Neuronal stem cell (in vitro differentiated cells): ENCODE measurements around the gene TRAPPC6A.
"Not testable (repeated sequence)": the region's sequence is repeated elsewhere in the genome, so short reads cannot be mapped to it uniquely, and the experiment has no call there.

Experiments used
- DNase-seq: peaks from one replicate; pipeline ENCODE4 v3.0.0-alpha.2; 2013; ENCODE audit warnings: low spot score
- H2AFZ ChIP-seq: one replicate; pipeline ENCODE4 v1.6.1; 2013; ENCODE audit warnings: mild to moderate bottlenecking, low read length, inconsistent platforms
- H2AK5ac ChIP-seq: 2 replicates; pipeline ENCODE4 v1.6.1; 2013; ENCODE audit warnings: low read depth, mild to moderate bottlenecking, inconsistent platforms, low read length, moderate library complexity, mixed read lengths
- H2BK120ac ChIP-seq: 2 replicates; pipeline ENCODE4 v1.6.1; 2013; ENCODE audit warnings: low read depth, mild to moderate bottlenecking, inconsistent platforms, low read length, moderate library complexity, mixed read lengths
- H2BK12ac ChIP-seq: one replicate; pipeline ENCODE4 v1.6.1; 2013; ENCODE audit warnings: low read length, inconsistent platforms
- H2BK15ac ChIP-seq: 2 replicates; pipeline ENCODE4 v1.6.1; 2013; ENCODE audit warnings: mild to moderate bottlenecking, low read length, inconsistent platforms, mixed read lengths
- H2BK5ac ChIP-seq: one replicate; pipeline ENCODE4 v1.6.1; 2013; ENCODE audit warnings: inconsistent platforms, mild to moderate bottlenecking, low read length, moderate library complexity
- H3K14ac ChIP-seq: one replicate; pipeline ENCODE4 v1.6.1; 2013; ENCODE audit warnings: low read length, inconsistent platforms
- H3K18ac ChIP-seq: 2 replicates; pipeline ENCODE4 v1.6.1; 2013; ENCODE audit warnings: low read length, inconsistent platforms
- H3K23ac ChIP-seq: 2 replicates; pipeline ENCODE4 v1.6.1; 2013; ENCODE audit warnings: low read depth, mild to moderate bottlenecking, mixed read lengths, low read length, inconsistent platforms; ENCODE audit not compliant: poor library complexity
- H3K27ac ChIP-seq: replicated peaks from 3 replicates; pipeline ENCODE4 v1.5.1; 2013; ENCODE audit warnings: low read length, inconsistent platforms
- H3K27me3 ChIP-seq, 3 experiments: 2 replicates each; pipeline ENCODE4 v1.6.1; 2013; ENCODE audit warnings: low read length in 3 of 3, mild to moderate bottlenecking in 2 of 3, inconsistent platforms in 1 of 3, low read depth in 1 of 3, mixed read lengths in 1 of 3, moderate library complexity in 1 of 3; ENCODE audit not compliant: control insufficient read depth in 3 of 3, insufficient read depth in 3 of 3
- H3K36me3 ChIP-seq, 2 donors: replicated peaks in 1 of 2; 2 replicates each; pipeline ENCODE4 v1.6.1; 2013; ENCODE audit warnings: low read length in 2 of 2; ENCODE audit not compliant: control insufficient read depth in 2 of 2, insufficient read depth in 2 of 2
- H3K4ac ChIP-seq: 2 replicates; pipeline ENCODE4 v1.6.1; 2013; ENCODE audit warnings: inconsistent platforms, mild to moderate bottlenecking, low read length, moderate library complexity
- H3K4me1 ChIP-seq, 2 donors: 1 replicate in 1 of 2; 2 replicates in 1 of 2; pipeline ENCODE4 v1.6.1; 2013; ENCODE audit warnings: low read length in 2 of 2, low read depth in 1 of 2; ENCODE audit not compliant: control insufficient read depth in 2 of 2, insufficient read depth in 1 of 2
- H3K4me2 ChIP-seq: one replicate; pipeline ENCODE4 v1.6.1; 2013; ENCODE audit warnings: mild to moderate bottlenecking, low read length, inconsistent platforms; ENCODE audit not compliant: insufficient read depth, poor library complexity, severe bottlenecking
- H3K4me3 ChIP-seq, 2 donors: 2 replicates each; pipeline ENCODE4 v1.5.1; 2013; ENCODE audit warnings: low read length in 2 of 2, mild to moderate bottlenecking in 2 of 2, inconsistent platforms in 1 of 2, moderate library complexity in 1 of 2
- H3K79me1 ChIP-seq: one replicate; pipeline ENCODE4 v1.6.1; 2013; ENCODE audit warnings: low read depth, mild to moderate bottlenecking, inconsistent platforms, low read length, moderate library complexity
- H3K9ac ChIP-seq: one replicate; pipeline ENCODE4 v1.6.1; 2013; ENCODE audit warnings: mild to moderate bottlenecking, low read depth, low read length, inconsistent platforms; ENCODE audit not compliant: poor library complexity
- H3K9me3 ChIP-seq, 2 donors: replicated peaks in 1 of 2; 2 replicates each; pipeline versions ENCODE3 to v1.6.1; 2013; ENCODE audit warnings: low read length in 2 of 2, mild to moderate bottlenecking in 2 of 2, inconsistent platforms in 1 of 2, low read depth in 1 of 2, mixed read lengths in 1 of 2, moderate library complexity in 1 of 2; ENCODE audit not compliant: control insufficient read depth in 2 of 2, insufficient read depth in 1 of 2
- H4K8ac ChIP-seq: one replicate; pipeline ENCODE4 v1.6.1; 2013; ENCODE audit warnings: low read depth, mild to moderate bottlenecking, inconsistent platforms, low read length, moderate library complexity
- H4K91ac ChIP-seq: one replicate; pipeline ENCODE4 v1.6.1; 2013; ENCODE audit warnings: low read length, low read depth, mild to moderate bottlenecking, inconsistent platforms; ENCODE audit not compliant: poor library complexity
- WGBS, 2 donors: extraction: QIAGEN DNeasy Blood & Tissue Kit; methylation state at CpG; one replicate each; pipeline ENCODE4 v1.1.7; 2013; ENCODE audit warnings: missing lambda C conversion rate in 2 of 2, mixed read lengths in 1 of 2; ENCODE audit not compliant: insufficient read length in 2 of 2, insufficient replicate concordance in 1 of 2; ENCODE audit errors: extremely low coverage in 2 of 2; 5-methylcytosine and 5-hydroxymethylcytosine counted together

The TRAPPC6A gene

GRCh38 chr19:45119582-45119981 is 58.5 kb downstream of the TRAPPC6A start:
- no peak overlapping the region for H3K4me2 ChIP-seq
- peaks cover 0 to 2% of the 10 kb centered on the region in 2 donors for H3K9me3 ChIP-seq
- no peak overlapping the region for H2BK120ac ChIP-seq
- no peak overlapping the region for H3K4me3 ChIP-seq
- DNase-seq: no peak
- WGBS, 2 donors: no CpG with 5 or more reads among the region's 6 CpGs
- no peak overlapping the region for H3K27ac ChIP-seq
- H3K18ac ChIP-seq: no peak overlapping the region
- peaks cover 16% of the 10 kb centered on the region in 2 donors for H3K4me1 ChIP-seq
- H3K9ac ChIP-seq: no peak overlapping the region
- no peak overlapping the region for H2BK5ac ChIP-seq
- H2BK12ac ChIP-seq: no peak overlapping the region
- no peaks in the 10 kb centered on the region for H3K36me3 ChIP-seq
- no peak overlapping the region for H3K4ac ChIP-seq
- H3K14ac ChIP-seq: no peak overlapping the region
- no peak overlapping the region for H2BK15ac ChIP-seq
- H2AK5ac ChIP-seq: no peak overlapping the region
- no peak overlapping the region for H4K8ac ChIP-seq
- no peaks in the 10 kb centered on the region for H3K27me3 ChIP-seq
- no peak overlapping the region for H3K23ac ChIP-seq
- peaks cover 39% of the 10 kb centered on the region for H3K79me1 ChIP-seq
- no peak overlapping the region for H2AFZ ChIP-seq
- H4K91ac ChIP-seq: no peak overlapping the region

DNA sequence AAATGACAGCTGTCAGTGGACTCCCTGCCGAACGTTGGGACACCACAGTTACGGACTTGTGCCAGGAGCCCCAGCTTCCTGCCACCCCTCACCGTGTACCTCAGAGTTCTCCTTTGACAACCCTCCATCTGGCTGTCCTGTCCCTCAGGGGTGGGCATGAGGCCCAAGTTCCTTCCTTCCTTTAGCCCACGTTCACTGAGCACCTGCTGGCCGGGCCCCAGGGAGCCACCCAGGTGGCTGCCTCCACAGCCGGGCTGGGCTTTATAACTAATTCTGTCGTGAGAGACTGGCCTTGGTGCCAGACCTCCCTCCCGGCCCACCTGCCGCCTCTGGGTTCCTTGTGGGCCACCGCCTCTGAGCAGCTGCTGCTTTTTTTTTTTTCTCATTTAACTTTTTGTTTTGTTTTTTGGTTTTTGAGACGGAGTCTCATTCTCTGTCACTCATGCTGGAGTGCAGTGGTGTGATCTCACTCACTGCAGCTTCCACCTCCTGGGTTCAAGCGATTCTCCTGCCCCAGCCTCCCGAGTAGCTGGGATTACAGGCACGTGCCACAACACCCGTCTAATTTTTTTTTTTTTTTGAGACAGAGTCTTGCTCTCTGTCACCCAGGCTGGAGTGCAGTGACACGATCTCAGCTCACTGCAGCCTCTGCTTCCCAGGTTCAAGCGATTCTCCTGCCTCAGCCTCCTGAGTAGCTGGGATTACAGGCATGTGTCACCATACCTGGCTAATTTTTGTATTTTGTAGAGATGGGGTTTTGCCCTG is 59.3 kb downstream of the TRAPPC6A start:
- H3K36me3 ChIP-seq, H2AK5ac ChIP-seq, H4K91ac ChIP-seq, H2BK5ac ChIP-seq, H3K4me3 ChIP-seq, H3K27ac ChIP-seq, H2AFZ ChIP-seq, H3K4me2 ChIP-seq, H2BK12ac ChIP-seq, H3K9me3 ChIP-seq, DNase-seq, H3K27me3 ChIP-seq, H2BK15ac ChIP-seq, H3K23ac ChIP-seq, H3K18ac ChIP-seq, H2BK120ac ChIP-seq, H3K4ac ChIP-seq, H3K9ac ChIP-seq, H4K8ac ChIP-seq, H3K14ac ChIP-seq: not testable (repeated sequence)
- WGBS, 2 donors: no CpG with 5 or more reads among the region's 18 CpGs
- Histone ChIP-seq H3K79me1 (peaks cover 43% of the 10 kb centered on the region), H3K4me1 (peaks cover 16 to 17% of the 10 kb centered on the region in 2 donors)

GRCh38 chr19:45118106-45118505 is 59.9 kb downstream of the TRAPPC6A start:
- Histone ChIP-seq H3K14ac (peak overlapping the region; percentile 38), H2AFZ (no peak overlapping the region), H3K79me1 (peaks cover 41% of the 10 kb centered on the region), H3K36me3 (no peaks in the 10 kb centered on the region), H4K8ac (no peak overlapping the region), H3K4me1 (peaks cover 16 to 21% of the 10 kb centered on the region in 2 donors), H3K18ac (no peak overlapping the region), H3K27ac (no peak overlapping the region), H3K4ac (no peak overlapping the region), H3K9ac (no peak overlapping the region), H3K9me3 (peaks cover 0 to 2% of the 10 kb centered on the region in 2 donors), H2BK120ac (no peak overlapping the region), H2BK5ac (no peak overlapping the region), H3K4me3 (no peak overlapping the region), H3K4me2 (no peak overlapping the region), H2BK15ac (no peak overlapping the region), H3K27me3 (no peaks in the 10 kb centered on the region), H3K23ac (no peak overlapping the region), H2BK12ac (no peak overlapping the region), H4K91ac (no peak overlapping the region), H2AK5ac (no peak overlapping the region)
- no CpG with 5 or more reads among the region's 5 CpGs for WGBS, 2 donors
- no peak for DNase-seq

DNA sequence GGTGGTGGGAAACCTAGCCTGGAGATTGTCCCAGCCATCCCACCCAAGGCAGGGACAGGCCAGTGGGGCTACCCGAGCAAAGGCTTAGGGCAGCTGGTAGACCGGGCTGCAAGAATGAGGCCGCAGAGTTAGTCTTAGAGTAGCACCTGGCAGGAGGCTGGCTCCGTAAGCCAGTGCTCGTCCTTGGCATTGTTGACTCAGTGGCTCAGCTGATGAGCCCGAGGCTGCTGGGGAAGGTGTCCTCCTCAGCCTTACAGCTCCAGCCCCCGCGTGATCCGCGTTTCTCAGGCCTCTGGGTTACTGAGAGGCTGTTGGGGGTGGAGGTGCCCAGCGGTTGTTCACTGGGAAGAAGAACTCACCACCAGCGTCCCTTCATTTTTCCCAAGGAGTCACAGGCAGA is 60.4 kb downstream of the TRAPPC6A start:
- Histone ChIP-seq H3K79me1 (peaks cover 39% of the 10 kb centered on the region), H3K27ac (no peak overlapping the region), H3K4me1 (peaks cover 16 to 21% of the 10 kb centered on the region in 2 donors), H3K4me3 (no peak overlapping the region), H3K4ac (no peak overlapping the region), H2AK5ac (peak overlapping the region; percentile 88), H4K91ac (no peak overlapping the region), H3K23ac (peak overlapping the region; percentile 55), H2BK120ac (no peak overlapping the region), H2BK15ac (no peak overlapping the region), H3K4me2 (no peak overlapping the region), H3K9me3 (peaks cover 0 to 2% of the 10 kb centered on the region in 2 donors), H3K27me3 (no peaks in the 10 kb centered on the region), H3K36me3 (no peaks in the 10 kb centered on the region), H3K9ac (peak overlapping the region; percentile 44), H3K14ac (peak overlapping the region; percentile 38), H2BK12ac (no peak overlapping the region), H2BK5ac (no peak overlapping the region), H4K8ac (no peak overlapping the region), H2AFZ (no peak overlapping the region), H3K18ac (peak overlapping the region; percentile 38)
- no CpG with 5 or more reads among the region's 12 CpGs for WGBS, 2 donors
- DNase-seq: no peak
